IPS-18a (cell line): Measurements from ENCODE around the gene DOCK4.
"Not testable (repeated sequence)": the region's sequence is repeated elsewhere in the genome, so short reads cannot be mapped to it uniquely, and the experiment has no call there.

Experiments used
- H3K27ac ChIP-seq: one replicate; pipeline ENCODE4 v1.5.1; 2013; ENCODE audit warnings: low read length
- H3K27me3 ChIP-seq: one replicate; pipeline ENCODE4 v1.6.1; 2013; ENCODE audit warnings: mild to moderate bottlenecking, low read length; ENCODE audit not compliant: control insufficient read depth, insufficient read depth
- H3K36me3 ChIP-seq: one replicate; pipeline ENCODE4 v1.6.1; 2013; ENCODE audit warnings: low read depth, low read length; ENCODE audit not compliant: control insufficient read depth
- H3K4me1 ChIP-seq: one replicate; pipeline ENCODE4 v1.6.1; 2013; ENCODE audit warnings: low read depth, low read length; ENCODE audit not compliant: control insufficient read depth
- H3K4me3 ChIP-seq: one replicate; pipeline ENCODE4 v1.5.1; 2013; ENCODE audit warnings: low read length
- H3K9ac ChIP-seq: one replicate; pipeline ENCODE4 v1.6.1; 2013; ENCODE audit warnings: mild to moderate bottlenecking, low read length, moderate library complexity
- H3K9me3 ChIP-seq: one replicate; pipeline ENCODE4 v1.6.1; 2013; ENCODE audit warnings: low read depth, low read length; ENCODE audit not compliant: control insufficient read depth

The DOCK4 gene

GRCh38 chr7:111917404-111917803 lies 288.8 kb downstream of the DOCK4 start:
- H3K9me3 ChIP-seq, H3K27ac ChIP-seq, H3K9ac ChIP-seq, H3K4me1 ChIP-seq, H3K4me3 ChIP-seq, H3K27me3 ChIP-seq, H3K36me3 ChIP-seq: not testable (repeated sequence)

DNA sequence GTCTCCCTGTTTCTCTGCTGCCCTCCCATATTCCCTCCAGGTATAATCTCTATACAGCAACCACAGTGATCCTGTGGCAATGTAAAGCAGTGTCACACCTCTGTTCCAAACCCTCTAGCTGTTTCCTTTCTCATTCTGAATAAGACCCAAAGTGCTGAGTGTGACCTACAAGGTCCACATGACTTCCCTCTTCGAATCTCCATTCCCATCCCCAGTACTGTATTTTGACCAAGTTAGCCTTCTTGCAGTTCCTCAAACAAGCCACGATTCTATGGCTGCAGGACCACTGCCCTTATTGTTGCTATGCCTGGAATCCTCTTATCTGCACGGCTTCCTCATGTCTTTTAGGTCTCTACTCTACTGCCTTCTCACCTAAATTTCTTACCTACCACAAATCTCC lies 291.9 kb downstream of the DOCK4 start:
- no peaks in the 10 kb centered on the region for H3K27me3 ChIP-seq
- no peaks in the 10 kb centered on the region for H3K4me1 ChIP-seq
- no peak overlapping the region for H3K4me3 ChIP-seq
- H3K9me3 ChIP-seq = no peaks in the 10 kb centered on the region
- no peak overlapping the region for H3K27ac ChIP-seq
- H3K9ac ChIP-seq = no peak overlapping the region
- H3K36me3 ChIP-seq = no peaks in the 10 kb centered on the region

GRCh38 chr7:111911166-111911961 lies 294.8 kb downstream of the DOCK4 start:
- Histone ChIP-seq H3K4me1 (no peaks in the 10 kb centered on the region), H3K9ac (no peak overlapping the region), H3K36me3 (no peaks in the 10 kb centered on the region), H3K9me3 (no peaks in the 10 kb centered on the region), H3K27me3 (no peaks in the 10 kb centered on the region), H3K4me3 (no peak overlapping the region), H3K27ac (no peak overlapping the region)

GRCh38 chr7:111910656-111911055 lies 295.5 kb downstream of the DOCK4 start:
- H3K27ac ChIP-seq = no peak overlapping the region
- H3K9ac ChIP-seq = no peak overlapping the region
- H3K4me3 ChIP-seq = no peak overlapping the region
- H3K36me3 ChIP-seq = no peaks in the 10 kb centered on the region
- H3K4me1 ChIP-seq = no peaks in the 10 kb centered on the region
- no peaks in the 10 kb centered on the region for H3K27me3 ChIP-seq
- H3K9me3 ChIP-seq = no peaks in the 10 kb centered on the region

- H3K9me3 ChIP-seq, H3K36me3 ChIP-seq, H3K4me1 ChIP-seq, H3K4me3 ChIP-seq, H3K9ac ChIP-seq, H3K27me3 ChIP-seq, H3K27ac ChIP-seq: not testable (repeated sequence)
Observed at GRCh38 chr7:111908673-111909072, 297.5 kb downstream of the DOCK4 start.

GRCh38 chr7:111903797-111904196 lies 302.4 kb downstream of the DOCK4 start:
- H3K27me3 ChIP-seq = no peaks in the 10 kb centered on the region
- no peak overlapping the region for H3K27ac ChIP-seq
- H3K4me3 ChIP-seq = no peak overlapping the region
- H3K4me1 ChIP-seq = peaks cover 8% of the 10 kb centered on the region
- no peak overlapping the region for H3K9ac ChIP-seq
- H3K36me3 ChIP-seq = no peaks in the 10 kb centered on the region
- H3K9me3 ChIP-seq = no peaks in the 10 kb centered on the region

GRCh38 chr7:111903016-111903415 lies 303.2 kb downstream of the DOCK4 start:
- Histone ChIP-seq H3K4me1 (peaks cover 8% of the 10 kb centered on the region), H3K27me3 (no peaks in the 10 kb centered on the region), H3K27ac (no peak overlapping the region), H3K36me3 (no peaks in the 10 kb centered on the region), H3K4me3 (no peak overlapping the region), H3K9me3 (no peaks in the 10 kb centered on the region), H3K9ac (no peak overlapping the region)

- Histone ChIP-seq H3K4me1 (peaks cover 8% of the 10 kb centered on the region), H3K27ac (no peak overlapping the region), H3K9ac (no peak overlapping the region), H3K27me3 (no peaks in the 10 kb centered on the region), H3K4me3 (no peak overlapping the region), H3K36me3 (no peaks in the 10 kb centered on the region), H3K9me3 (no peaks in the 10 kb centered on the region)
Observed at GRCh38 chr7:111900283-111900682, 305.9 kb downstream of the DOCK4 start.

GRCh38 chr7:111895049-111895448 lies 311.1 kb downstream of the DOCK4 start:
- Histone ChIP-seq H3K36me3 (no peaks in the 10 kb centered on the region), H3K4me1 (peaks cover 2% of the 10 kb centered on the region), H3K4me3 (no peak overlapping the region), H3K27ac (no peak overlapping the region), H3K9me3 (no peaks in the 10 kb centered on the region), H3K9ac (no peak overlapping the region), H3K27me3 (no peaks in the 10 kb centered on the region)

- no peaks in the 10 kb centered on the region for H3K36me3 ChIP-seq
- no peaks in the 10 kb centered on the region for H3K4me1 ChIP-seq
- no peak overlapping the region for H3K4me3 ChIP-seq
- H3K9ac ChIP-seq = no peak overlapping the region
- H3K9me3 ChIP-seq = no peaks in the 10 kb centered on the region
- H3K27me3 ChIP-seq = no peaks in the 10 kb centered on the region
- no peak overlapping the region for H3K27ac ChIP-seq
Observed at GRCh38 chr7:111894518-111894917, 311.7 kb downstream of the DOCK4 start.

DNA sequence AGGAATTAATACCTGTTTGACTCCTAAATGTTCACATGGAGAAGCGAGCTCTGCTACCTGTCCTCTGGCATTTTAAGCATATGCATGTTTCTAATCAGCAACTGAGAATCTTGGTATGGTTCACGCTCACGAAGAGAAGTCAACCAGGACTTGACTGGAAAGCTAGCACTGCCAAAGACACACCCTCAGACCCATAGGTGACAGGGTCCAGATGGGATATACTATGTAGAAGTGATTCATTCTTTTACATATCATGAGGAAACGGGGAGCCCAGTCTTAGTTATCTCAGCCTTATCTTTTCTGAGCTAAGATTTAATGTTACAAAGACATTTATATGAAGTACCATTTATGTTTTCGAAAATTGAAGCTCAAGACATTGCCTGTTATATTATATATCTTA lies 313.0 kb downstream of the DOCK4 start:
- Histone ChIP-seq H3K9me3 (no peaks in the 10 kb centered on the region), H3K9ac (no peak overlapping the region), H3K27ac (no peak overlapping the region), H3K4me1 (no peaks in the 10 kb centered on the region), H3K36me3 (no peaks in the 10 kb centered on the region), H3K27me3 (no peaks in the 10 kb centered on the region), H3K4me3 (no peak overlapping the region)

DNA sequence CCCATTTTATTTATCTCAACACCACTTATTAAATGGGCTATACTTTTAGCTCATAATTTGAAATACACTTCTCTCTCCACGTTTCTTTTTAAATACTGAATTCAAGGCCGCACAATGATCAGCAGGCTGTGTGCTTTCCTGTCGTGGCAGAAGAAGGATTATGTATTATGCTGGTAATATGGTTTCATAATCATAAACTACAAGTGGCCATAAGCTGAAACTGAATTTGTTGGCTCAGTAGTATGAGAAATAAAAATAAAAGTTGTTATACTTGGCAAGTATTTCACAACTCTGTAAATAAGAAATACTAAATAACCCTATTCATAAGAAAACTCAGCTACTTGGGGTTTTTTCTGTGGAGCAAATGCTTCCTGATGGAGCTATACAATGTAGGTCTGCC lies 313.6 kb downstream of the DOCK4 start:
- no peak overlapping the region for H3K9ac ChIP-seq
- no peaks in the 10 kb centered on the region for H3K9me3 ChIP-seq
- no peak overlapping the region for H3K4me3 ChIP-seq
- H3K36me3 ChIP-seq = no peaks in the 10 kb centered on the region
- no peaks in the 10 kb centered on the region for H3K27me3 ChIP-seq
- H3K4me1 ChIP-seq = no peaks in the 10 kb centered on the region
- no peak overlapping the region for H3K27ac ChIP-seq
